GM12875 (cell line): ENCODE results near the gene SETD2.
"Not testable (repeated sequence)": the region's sequence is repeated elsewhere in the genome, so short reads cannot be mapped to it uniquely, and the experiment has no call there.

Experiments used
- H3K4me3 ChIP-seq: one replicate; pipeline ENCODE4 v1.5.1; 2011; ENCODE audit warnings: low read depth, low read length, control low read depth
- TF ChIP-seq, protein P1 (sequence below): IDR thresholded peaks from 2 replicates; pipeline ENCODE4 v1.5.1; 2011; ENCODE audit warnings: low read depth, mild to moderate bottlenecking, control low read depth, inconsistent platforms, low read length, moderate library complexity, borderline replicate concordance; ENCODE audit not compliant: insufficient read depth

The SETD2 gene

DNA sequence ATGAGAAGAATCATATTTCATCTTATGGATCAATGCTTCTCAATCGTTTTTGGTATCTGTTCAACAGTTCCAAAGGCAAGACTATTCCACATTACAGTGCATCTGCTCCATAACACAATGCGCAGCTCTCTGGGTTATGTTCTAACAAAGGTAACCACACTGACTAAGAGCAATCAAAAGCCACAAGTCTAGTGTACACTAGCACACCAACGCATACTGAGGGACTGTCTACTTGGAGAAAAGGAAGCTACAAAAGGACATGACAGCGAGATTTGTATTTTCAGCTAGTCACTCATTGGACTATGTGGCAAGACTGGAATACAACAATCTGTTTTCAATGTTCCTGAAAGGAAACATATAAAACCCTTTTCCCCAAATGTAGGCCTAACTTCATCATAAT, 35.8 kb downstream of the SETD2 start:
- H3K4me3 ChIP-seq, result no peak overlapping the region
- TF ChIP-seq, protein P1, sequence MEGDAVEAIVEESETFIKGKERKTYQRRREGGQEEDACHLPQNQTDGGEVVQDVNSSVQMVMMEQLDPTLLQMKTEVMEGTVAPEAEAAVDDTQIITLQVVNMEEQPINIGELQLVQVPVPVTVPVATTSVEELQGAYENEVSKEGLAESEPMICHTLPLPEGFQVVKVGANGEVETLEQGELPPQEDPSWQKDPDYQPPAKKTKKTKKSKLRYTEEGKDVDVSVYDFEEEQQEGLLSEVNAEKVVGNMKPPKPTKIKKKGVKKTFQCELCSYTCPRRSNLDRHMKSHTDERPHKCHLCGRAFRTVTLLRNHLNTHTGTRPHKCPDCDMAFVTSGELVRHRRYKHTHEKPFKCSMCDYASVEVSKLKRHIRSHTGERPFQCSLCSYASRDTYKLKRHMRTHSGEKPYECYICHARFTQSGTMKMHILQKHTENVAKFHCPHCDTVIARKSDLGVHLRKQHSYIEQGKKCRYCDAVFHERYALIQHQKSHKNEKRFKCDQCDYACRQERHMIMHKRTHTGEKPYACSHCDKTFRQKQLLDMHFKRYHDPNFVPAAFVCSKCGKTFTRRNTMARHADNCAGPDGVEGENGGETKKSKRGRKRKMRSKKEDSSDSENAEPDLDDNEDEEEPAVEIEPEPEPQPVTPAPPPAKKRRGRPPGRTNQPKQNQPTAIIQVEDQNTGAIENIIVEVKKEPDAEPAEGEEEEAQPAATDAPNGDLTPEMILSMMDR, result no peak

DNA sequence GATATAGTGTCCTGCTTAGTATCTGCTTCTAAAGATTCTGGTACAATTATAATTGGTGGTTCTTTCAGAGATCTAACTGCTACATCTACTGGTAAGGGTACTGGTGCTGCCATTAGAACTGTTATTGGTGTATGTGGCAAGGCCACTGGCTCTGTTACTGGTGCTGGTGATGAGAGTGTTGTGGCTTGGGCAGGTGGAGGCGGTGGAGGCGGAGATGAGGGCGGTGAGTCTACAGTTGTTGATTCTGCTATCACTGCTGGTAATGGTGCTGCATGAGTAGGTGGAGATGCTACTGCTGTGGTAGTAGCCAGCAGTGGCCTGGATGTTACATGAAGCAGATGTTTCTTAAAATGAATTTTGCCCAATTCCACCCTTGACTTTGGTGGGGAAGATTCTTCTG, 40.1 kb downstream of the SETD2 start:
- TF ChIP-seq, protein P1, result no peak

DNA sequence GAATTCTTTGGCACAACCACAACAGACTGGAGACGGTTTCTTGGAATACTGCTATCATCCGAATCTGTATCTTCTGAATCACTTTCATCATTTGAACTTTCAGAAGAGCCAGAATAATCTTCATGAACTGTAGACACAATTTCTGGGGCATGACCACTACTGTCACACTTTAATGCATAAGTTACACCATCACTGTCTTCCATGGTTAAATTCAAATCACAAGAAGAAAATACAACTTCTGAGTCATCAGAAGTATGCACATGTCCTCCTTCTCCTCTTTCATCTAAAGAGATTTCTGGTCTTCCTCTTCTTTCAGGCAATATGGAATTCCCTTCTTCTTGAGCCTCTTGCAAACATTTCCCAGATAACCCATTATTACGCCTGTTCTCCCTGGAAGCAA, 42.5 kb downstream of the SETD2 start:
- TF ChIP-seq, protein P1, result no peak
- H3K4me3 ChIP-seq, result no peak overlapping the region

More for the DNA sequence above, 40.1 kb downstream of the SETD2 start:
- H3K4me3 ChIP-seq, result no peak overlapping the region

DNA sequence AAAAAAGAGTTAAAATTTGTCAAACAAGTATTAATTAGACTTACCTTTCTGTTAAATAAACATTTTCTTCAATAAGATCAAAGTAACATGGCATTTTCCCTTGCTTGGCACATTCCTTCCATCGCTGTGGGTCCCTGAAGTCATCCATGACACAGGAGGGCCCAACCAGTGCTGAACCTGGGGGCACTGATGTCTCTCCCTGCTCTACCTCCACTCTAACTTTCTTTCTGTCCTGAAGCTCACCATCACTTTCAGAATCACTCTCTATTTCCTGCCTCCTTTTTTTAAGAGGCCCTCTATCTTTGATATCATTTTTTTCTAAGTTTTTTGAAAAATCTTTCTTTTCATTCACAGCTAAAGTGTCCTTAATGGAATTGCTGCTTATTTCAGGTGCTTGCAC, 43.8 kb downstream of the SETD2 start:
- no peak overlapping the region for H3K4me3 ChIP-seq
- TF ChIP-seq, protein P1, result no peak

DNA sequence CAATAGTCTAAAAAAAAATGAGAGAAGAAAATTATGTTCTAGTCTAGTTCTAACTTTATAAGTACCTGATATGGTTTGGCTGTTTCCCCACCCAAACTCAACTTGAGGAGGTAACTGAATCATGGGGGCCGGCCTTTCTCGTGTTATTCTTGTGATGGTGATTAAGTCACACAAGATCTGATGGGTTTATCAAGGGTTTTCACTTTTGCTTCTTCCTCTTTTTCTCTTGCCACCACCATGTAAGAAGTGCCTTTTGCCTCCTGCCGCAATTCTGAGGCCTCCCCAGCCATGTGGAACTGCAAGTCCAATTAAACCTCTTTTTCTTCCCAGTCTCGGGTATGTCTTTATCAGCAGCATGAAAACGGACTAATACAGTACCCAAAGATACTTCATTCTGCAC, 44.5 kb downstream of the SETD2 start:
- H3K4me3 ChIP-seq, result not testable (repeated sequence)

DNA sequence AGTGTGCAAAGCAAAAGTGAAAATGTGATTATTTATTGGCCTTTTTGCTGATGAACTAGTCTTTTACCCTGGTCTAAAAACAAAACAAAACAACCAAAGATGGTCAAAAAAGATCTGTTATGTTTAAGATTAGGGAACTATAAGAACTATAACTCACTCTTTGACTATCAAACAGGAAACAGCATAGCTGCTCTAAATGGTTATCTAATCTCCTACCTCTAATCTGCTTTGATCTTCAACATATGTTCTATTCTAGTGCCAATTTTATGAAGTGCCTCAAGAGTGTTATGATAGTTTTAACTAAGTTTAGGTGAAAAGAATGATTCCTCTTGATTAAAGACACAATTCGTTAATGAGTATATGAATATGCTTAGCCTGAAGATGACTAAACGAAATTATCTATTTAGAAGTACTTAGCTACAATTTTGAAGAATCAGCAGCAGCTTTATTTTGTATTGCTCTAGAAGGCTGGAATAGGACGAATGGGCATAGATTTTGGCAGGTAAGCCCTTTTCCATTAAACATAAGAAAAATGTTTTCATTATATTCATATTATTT, 46.0 kb downstream of the SETD2 start:
- no peak overlapping the region for H3K4me3 ChIP-seq
- TF ChIP-seq, protein P1, result no peak

DNA sequence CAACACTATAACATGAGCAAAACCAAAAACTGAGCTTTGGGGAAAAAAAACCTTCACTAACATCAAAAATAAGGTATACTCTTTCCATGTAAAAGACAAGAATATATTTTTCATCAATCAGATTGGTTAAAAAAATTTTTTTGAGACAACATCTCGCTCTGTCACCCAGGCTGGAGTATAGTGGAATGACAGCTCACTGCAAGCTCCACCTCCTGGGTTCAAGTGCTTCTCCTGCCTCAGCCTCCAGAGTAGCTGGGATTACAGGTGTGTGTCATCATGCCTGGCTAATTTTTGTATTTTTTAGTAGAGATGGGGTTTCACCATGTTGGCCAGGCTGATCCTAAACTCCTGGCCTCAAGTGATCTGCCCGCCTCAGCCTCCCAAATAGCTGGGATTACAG, 48.4 kb downstream of the SETD2 start:
- not testable (repeated sequence) for H3K4me3 ChIP-seq

DNA sequence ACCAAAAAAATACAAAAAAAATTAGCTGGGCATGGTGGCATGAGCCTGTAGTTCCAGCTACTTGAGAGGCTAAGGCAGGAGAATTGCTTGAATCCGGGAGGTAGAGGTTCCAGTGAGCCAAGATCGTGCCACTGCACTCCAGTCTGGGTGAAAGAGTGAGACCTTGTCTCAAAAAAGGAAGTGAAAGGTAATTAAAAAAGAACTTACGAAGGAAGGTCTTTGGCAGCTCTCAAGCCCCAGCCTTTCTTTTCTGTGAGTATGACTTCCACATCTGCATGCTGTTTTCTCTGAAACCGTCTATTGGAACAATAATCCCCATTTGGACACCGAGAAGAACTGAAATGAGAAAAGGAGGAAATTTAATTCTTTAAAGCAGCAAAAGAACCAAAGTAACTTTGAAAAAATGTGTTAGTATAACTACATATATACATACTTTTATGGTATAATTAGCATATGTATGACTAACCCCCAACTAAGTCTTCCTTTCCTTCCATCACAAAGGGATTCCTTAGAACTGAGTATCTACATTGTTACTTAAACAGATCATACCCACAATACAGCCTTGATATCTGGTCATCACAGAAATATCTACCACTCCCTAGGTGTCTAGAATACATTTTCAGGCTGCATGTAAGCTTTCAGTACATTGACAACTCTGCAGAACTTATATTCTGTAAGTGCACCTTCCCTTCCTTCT, 50.1 kb downstream of the SETD2 start:
- TF ChIP-seq, protein P1, result no peak
- H3K4me3 ChIP-seq, result no peak overlapping the region
